Endothelial cell of umbilical vein (primary cell): ENCODE results near the gene KASH5. TPM values are rescaled to one million over a fixed set of nuclear protein-coding genes. Genes with fewer than 3 reads are reported as not detected.
A peak's percentile ranks its signal among the peaks of the same experiment; 100 is the strongest.

Experiments used
- BruUV-seq: library from RNA; stranded (reverse); fragments of 400-500 nt; replicated peaks from 2 replicates; lab custom pipeline; 2021; lab: Mats Ljungman, UMichigan
- CTCF ChIA-PET: fragments of 300-600, 350-600 bp; sonication (Branson Sonifier 250); formaldehyde crosslinking; loops from one replicate; lab custom pipeline; 2021; ENCODE audit warnings: antibody characterized with exemption, inconsistent platforms; lab: Charles Lee
- POLR2A ChIA-PET: fragments of 300-600, 350-600 bp; sonication (Branson Sonifier 250); formaldehyde crosslinking; loops from one replicate; lab custom pipeline; 2021; ENCODE audit warnings: antibody characterized with exemption, inconsistent platforms; lab: Charles Lee
- DNase-seq: peaks from one replicate; pipeline ENCODE4 v3.0.0-alpha.2; 2011; ENCODE audit warnings: low read depth, low spot score
- FAIRE-seq: peaks from 2 replicates; lab custom pipeline; 2011; peaks lifted over from hg19 to GRCh38; lab: Jason Lieb, UNC
- H2AFZ ChIP-seq: 2 replicates; pipeline ENCODE4 v1.6.0; 2012; ENCODE audit warnings: low read depth, low read length, control low read depth, inconsistent platforms
- H3K27ac ChIP-seq: 2 replicates; pipeline ENCODE4 v1.5.1; 2011; ENCODE audit warnings: low read depth, mild to moderate bottlenecking, control low read depth, low read length, moderate library complexity; ENCODE audit not compliant: insufficient read depth
- H3K27me3 ChIP-seq, 2 experiments: 2 replicates each; pipeline versions ENCODE4 v1.6.0 to v1.6.1; 2011; ENCODE audit warnings: low read length in 2 of 2, mixed read lengths in 1 of 2; ENCODE audit not compliant: control insufficient read depth in 2 of 2, insufficient read depth in 2 of 2
- H3K36me3 ChIP-seq, 2 experiments: 2 replicates in 1 of 2; 3 replicates in 1 of 2; pipeline ENCODE4 v1.5.1; 2011; ENCODE audit warnings: low read length in 2 of 2, mild to moderate bottlenecking in 1 of 2, moderate library complexity in 1 of 2; ENCODE audit not compliant: control insufficient read depth in 2 of 2, insufficient read depth in 2 of 2; ENCODE audit errors: extremely low read depth in 1 of 2
- H3K4me1 ChIP-seq: 3 replicates; pipeline ENCODE4 v1.5.1; 2011; ENCODE audit warnings: mild to moderate bottlenecking, low read length; ENCODE audit not compliant: control insufficient read depth, insufficient read depth; ENCODE audit errors: extremely low read depth
- H3K4me2 ChIP-seq: 2 replicates; pipeline ENCODE4 v1.6.1; 2011; ENCODE audit warnings: low read length, control low read depth, mixed read lengths; ENCODE audit not compliant: insufficient read depth
- H3K4me3 ChIP-seq, 3 experiments: fragments of 200-600 bp in 1 of 3; sonication (generic), shearing (Covaris generic) in 1 of 3; replicated peaks in 1 of 3; 2 replicates each; pipeline ENCODE4 v1.5.1; 2011 to 2016; ENCODE audit warnings: control low read depth in 3 of 3, low read length in 3 of 3, mild to moderate bottlenecking in 2 of 3, inconsistent platforms in 1 of 3, low read depth in 1 of 3, moderate library complexity in 1 of 3; ENCODE audit not compliant: insufficient read depth in 1 of 3
- H3K79me2 ChIP-seq: 2 replicates; pipeline ENCODE4 v1.6.0; 2012; ENCODE audit warnings: low read length, inconsistent platforms; ENCODE audit not compliant: control insufficient read depth, insufficient read depth
- H3K9ac ChIP-seq: replicated peaks from 2 replicates; pipeline ENCODE3; 2011; ENCODE audit warnings: low read length, control low read depth; ENCODE audit not compliant: insufficient read depth; ENCODE audit errors: extremely low read depth
- H3K9me1 ChIP-seq: replicated peaks from 3 replicates; pipeline ENCODE4 v1.6.0; 2011; ENCODE audit warnings: mild to moderate bottlenecking, low read length; ENCODE audit not compliant: control insufficient read depth, insufficient read depth; ENCODE audit errors: extremely low read depth
- H3K9me3 ChIP-seq: replicated peaks from 2 replicates; pipeline ENCODE4 v1.5.1; 2012; ENCODE audit warnings: low read length, inconsistent platforms; ENCODE audit not compliant: control insufficient read depth, insufficient read depth
- H4K20me1 ChIP-seq: replicated peaks from 2 replicates; pipeline ENCODE3; 2011; ENCODE audit warnings: mild to moderate bottlenecking, low read length; ENCODE audit not compliant: control insufficient read depth, insufficient read depth; ENCODE audit errors: extremely low read depth
- EZH2 ChIP-seq: IDR thresholded peaks from 2 replicates; pipeline ENCODE4 v1.6.1; 2012; ENCODE audit warnings: borderline replicate concordance, low read depth, mild to moderate bottlenecking, moderate library complexity, low read length, inconsistent platforms; ENCODE audit not compliant: severe bottlenecking
- JUN ChIP-seq: IDR thresholded peaks from 2 replicates; pipeline ENCODE4 v1.6.1; 2011; ENCODE audit warnings: borderline replicate concordance, low read depth; ENCODE audit not compliant: insufficient read length, insufficient read depth
- MYC ChIP-seq: IDR thresholded peaks from one replicate; pipeline ENCODE4 v1.6.1; 2011; ENCODE audit warnings: mild to moderate bottlenecking, low read depth, low read length
- POLR2A ChIP-seq: IDR thresholded peaks from 2 replicates; pipeline ENCODE4 v1.6.1; 2012; ENCODE audit warnings: low read depth, mild to moderate bottlenecking, control low read depth, low read length
- dilution Hi-C: fragments of 300-500 bp; cut with MboI; formaldehyde crosslinking; loops from one replicate; pipeline ENCODE4 v1.15.0; 2019; ENCODE audit warnings: low sequenced_read_pairs; ENCODE audit not compliant: extremely low pct_ligation_motif_present
- intact Hi-C: fragments of 100-400 bp; cut with micrococcal nuclease; formaldehyde crosslinking; loops from one replicate; pipeline ENCODE4 v1.10.0; 2022
- polyA plus RNA-seq, 4 experiments: library from polyadenylated mRNA; depleted of rRNA in 3 of 4; stranded (reverse) in 3 of 4; unstranded in 1 of 4; fragments of >200 nt; gene quantifications; 2 replicates each; pipeline versions ENCODE4 v1.2.1 to v1.2.3, GENCODE V29; 2011 to 2012; ENCODE audit warnings: missing spikeins in 1 of 4
- total RNA-seq: library from RNA; stranded (reverse); gene quantifications from 2 replicates; pipeline ENCODE4 v1.2.3, GENCODE V29; 2021
- TF ChIP-seq, protein P1 (sequence below): IDR thresholded peaks from 2 replicates; pipeline ENCODE4 v1.6.1; 2011; ENCODE audit not compliant: insufficient read depth, insufficient read length
- TF ChIP-seq, protein P2 (sequence below), 2 donors: IDR thresholded peaks; 1 replicate in 1 of 2; 2 replicates in 1 of 2; pipeline ENCODE4 v1.5.1; 2011; ENCODE audit warnings: low read length in 2 of 2, mild to moderate bottlenecking in 2 of 2, moderate library complexity in 2 of 2, control low read depth in 1 of 2, inconsistent platforms in 1 of 2, low read depth in 1 of 2; ENCODE audit not compliant: insufficient read depth in 1 of 2; ENCODE audit errors: extremely low read depth in 1 of 2

The KASH5 gene
- total and polyA plus RNA-seq, 2 donors (not counting 3 experiments of a cell fraction or from before 2014, with no cell fraction given): 0.03 TPM; not detected in 1

DNA sequence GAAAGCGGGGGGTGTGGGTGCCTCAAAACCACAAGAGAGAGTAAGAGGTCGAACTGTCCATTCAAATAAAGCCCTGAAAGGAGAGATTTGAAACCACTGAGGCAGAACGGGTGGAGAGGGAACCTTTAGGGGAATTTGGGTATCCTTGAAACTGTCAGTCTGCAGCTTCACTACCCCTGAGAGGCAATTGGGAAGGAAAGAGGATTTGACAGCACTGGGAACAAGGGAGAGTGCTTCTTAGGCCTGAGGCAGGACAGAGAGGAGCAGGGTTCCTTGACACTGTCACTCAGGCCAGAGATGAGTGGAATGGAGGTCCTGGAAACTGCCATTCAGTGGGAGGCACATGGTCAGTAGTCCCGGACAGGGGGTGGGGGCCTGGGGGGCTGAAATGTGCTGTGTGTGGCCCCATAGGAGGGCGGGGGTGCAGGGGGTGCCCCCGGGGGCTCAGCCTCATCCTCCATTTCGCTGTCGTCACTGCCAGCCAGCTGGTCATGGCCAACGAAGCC is 42.2 kb downstream of the KASH5 start:
- DNase-seq: no peak
- Histone ChIP-seq H4K20me1 (no peaks in the 10 kb centered on the region), H3K79me2 (no peaks in the 10 kb centered on the region), H3K36me3 (no peaks in the 10 kb centered on the region), H3K4me2 (no peak overlapping the region), H3K4me3 (no peak overlapping the region), H3K9me1 (no peaks in the 10 kb centered on the region), H3K4me1 (no peaks in the 10 kb centered on the region), H3K27ac (no peak overlapping the region), H3K27me3 (peaks cover 73 to 80% of the 10 kb centered on the region in 2 experiments), H3K9ac (no peak overlapping the region), H2AFZ (no peak overlapping the region), H3K9me3 (no peaks in the 10 kb centered on the region)
- dilution Hi-C loops: no loop called here
- ChIA-PET CTCF (no interaction called here), POLR2A (no interaction called here)
- FAIRE-seq: no peak
- no TSS peak for BruUV-seq
- intact Hi-C loops: no loop called here
- TF ChIP-seq EZH2 (peak; percentile 54), MYC (no peak)

DNA sequence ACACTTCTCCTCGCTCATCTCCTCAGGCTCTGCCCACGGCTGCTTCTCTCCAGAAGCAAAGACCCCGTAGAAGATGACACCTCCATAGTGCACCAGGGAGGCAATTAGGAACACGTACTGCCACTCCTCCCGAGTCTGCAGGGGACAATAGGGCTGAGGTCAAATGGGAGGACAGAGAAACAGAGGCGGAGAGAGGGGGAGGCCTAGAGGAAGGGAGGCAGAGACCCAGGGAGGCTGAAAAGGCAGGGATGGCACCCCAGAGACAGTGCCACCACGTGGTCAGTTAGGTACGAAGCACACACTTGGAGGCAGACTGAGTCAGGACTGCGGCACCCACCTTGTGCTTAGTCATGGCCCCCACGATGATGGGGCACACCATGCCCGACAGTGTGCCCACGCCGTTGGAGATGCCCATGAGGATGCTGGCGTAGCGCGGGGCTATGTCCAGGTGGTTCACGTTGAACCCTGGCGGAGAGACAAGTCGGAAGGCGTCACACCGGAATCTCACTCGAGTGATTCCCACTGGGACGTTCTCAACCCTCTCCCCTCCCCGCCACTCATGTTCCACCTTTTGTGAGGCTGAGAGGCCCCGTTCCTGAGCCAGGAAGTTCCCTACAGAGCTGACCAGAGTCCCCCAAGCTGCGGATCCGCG is 42.8 kb downstream of the KASH5 start:
- dilution Hi-C loops (no loop called here), intact Hi-C loops (no loop called here)
- CTCF ChIA-PET: no interaction called here
- Histone ChIP-seq H3K4me3 (no peak overlapping the region), H4K20me1 (no peaks in the 10 kb centered on the region), H3K27me3 (peaks cover 71 to 77% of the 10 kb centered on the region in 2 experiments), H3K36me3 (no peaks in the 10 kb centered on the region), H2AFZ (no peak overlapping the region), H3K27ac (no peak overlapping the region), H3K4me2 (no peak overlapping the region), H3K9ac (no peak overlapping the region), H3K79me2 (no peaks in the 10 kb centered on the region), H3K9me3 (no peaks in the 10 kb centered on the region), H3K4me1 (no peaks in the 10 kb centered on the region), H3K9me1 (no peaks in the 10 kb centered on the region)
- no peak for DNase-seq
- POLR2A ChIA-PET: no interaction called here
- TF ChIP-seq, protein P1, sequence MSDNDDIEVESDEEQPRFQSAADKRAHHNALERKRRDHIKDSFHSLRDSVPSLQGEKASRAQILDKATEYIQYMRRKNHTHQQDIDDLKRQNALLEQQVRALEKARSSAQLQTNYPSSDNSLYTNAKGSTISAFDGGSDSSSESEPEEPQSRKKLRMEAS: peak; percentile 68
- TF ChIP-seq POLR2A (no peak), JUN (no peak)
- TF ChIP-seq, protein P2, sequence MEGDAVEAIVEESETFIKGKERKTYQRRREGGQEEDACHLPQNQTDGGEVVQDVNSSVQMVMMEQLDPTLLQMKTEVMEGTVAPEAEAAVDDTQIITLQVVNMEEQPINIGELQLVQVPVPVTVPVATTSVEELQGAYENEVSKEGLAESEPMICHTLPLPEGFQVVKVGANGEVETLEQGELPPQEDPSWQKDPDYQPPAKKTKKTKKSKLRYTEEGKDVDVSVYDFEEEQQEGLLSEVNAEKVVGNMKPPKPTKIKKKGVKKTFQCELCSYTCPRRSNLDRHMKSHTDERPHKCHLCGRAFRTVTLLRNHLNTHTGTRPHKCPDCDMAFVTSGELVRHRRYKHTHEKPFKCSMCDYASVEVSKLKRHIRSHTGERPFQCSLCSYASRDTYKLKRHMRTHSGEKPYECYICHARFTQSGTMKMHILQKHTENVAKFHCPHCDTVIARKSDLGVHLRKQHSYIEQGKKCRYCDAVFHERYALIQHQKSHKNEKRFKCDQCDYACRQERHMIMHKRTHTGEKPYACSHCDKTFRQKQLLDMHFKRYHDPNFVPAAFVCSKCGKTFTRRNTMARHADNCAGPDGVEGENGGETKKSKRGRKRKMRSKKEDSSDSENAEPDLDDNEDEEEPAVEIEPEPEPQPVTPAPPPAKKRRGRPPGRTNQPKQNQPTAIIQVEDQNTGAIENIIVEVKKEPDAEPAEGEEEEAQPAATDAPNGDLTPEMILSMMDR (IDR thresholded peaks at IDR 0.05; ENCODE audit: extremely low read depth in 1 of 2, insufficient read depth in 1 of 2, low read depth in 1 of 2, low read length in 2 of 2): peak; percentile 17 to 27
- BruUV-seq: no TSS peak
- FAIRE-seq: no peak
